Measurements from ENCODE around the gene DND1.
"Not testable (repeated sequence)": the region's sequence is repeated elsewhere in the genome, so short reads cannot be mapped to it uniquely, and the experiment has no call there.

Gene DND1

GRCh38 chr5:140671472-140672125, 1.8 kb downstream of the DND1 start:
- no peak for DNase-seq

- DNase-seq = not testable (repeated sequence)
These were observed 2.3 kb downstream of the DND1 start for GRCh38 chr5:140671035-140671434.

GRCh38 chr5:140664359-140665119, 8.8 kb downstream of the DND1 start, which contains the start of gene WDR55:
Gene WDR55 (plus strand): TSS chr5:140664904. CDS start chr5:140664913, 9 bp downstream.
- DNase-seq = peak; percentile 31

- DNase-seq = no peak
These were observed 9.4 kb downstream of the DND1 start for GRCh38 chr5:140664030-140664358.

GRCh38 chr5:140660371-140660770, 13.0 kb downstream of the DND1 start:
- DNase-seq = not testable (repeated sequence)

- DNase-seq = no peak
These were observed 14.5 kb downstream of the DND1 start for GRCh38 chr5:140658870-140659269.

- no peak for DNase-seq
These were observed 26.3 kb downstream of the DND1 start for GRCh38 chr5:140647042-140647419.

- no peak for DNase-seq
These were observed 30.7 kb downstream of the DND1 start for GRCh38 chr5:140642718-140643117.

- no peak for DNase-seq
These were observed 31.7 kb downstream of the DND1 start for GRCh38 chr5:140641716-140642115.

- peak; percentile 51 for DNase-seq
These were observed 34.0 kb downstream of the DND1 start, which contains the start of gene TMCO6 for GRCh38 chr5:140639148-140639981. Gene TMCO6 (plus strand): TSS chr5:140639451. CDS start chr5:140639528, 77 bp downstream.

GRCh38 chr5:140638898-140639147, 34.6 kb downstream of the DND1 start:
- DNase-seq = not testable (repeated sequence)

- DNase-seq = no peak
These were observed 35.8 kb downstream of the DND1 start for GRCh38 chr5:140637371-140638100.

- no peak for DNase-seq
These were observed 37.8 kb downstream of the DND1 start for GRCh38 chr5:140635291-140636257.

GRCh38 chr5:140634103-140634502, 39.3 kb downstream of the DND1 start:
- DNase-seq = no peak

- no peak for DNase-seq
These were observed 39.9 kb downstream of the DND1 start for GRCh38 chr5:140633501-140633900.

- no peak for DNase-seq
These were observed 40.3 kb downstream of the DND1 start, which contains the start of gene CD14 for GRCh38 chr5:140633021-140633471. Gene CD14 (minus strand): TSS chr5:140633175. CDS start chr5:140633071, 104 bp downstream.

GRCh38 chr5:140632366-140633020, 40.9 kb downstream of the DND1 start:
- no peak for DNase-seq

- DNase-seq = no peak
These were observed 41.5 kb downstream of the DND1 start for GRCh38 chr5:140631831-140632365.

GRCh38 chr5:140631036-140631417, 42.3 kb downstream of the DND1 start:
- no peak for DNase-seq

GRCh38 chr5:140630292-140631035, 42.9 kb downstream of the DND1 start:
- DNase-seq = no peak
